ENCODE results near the gene FAM161A.

Gene FAM161A, protein sequence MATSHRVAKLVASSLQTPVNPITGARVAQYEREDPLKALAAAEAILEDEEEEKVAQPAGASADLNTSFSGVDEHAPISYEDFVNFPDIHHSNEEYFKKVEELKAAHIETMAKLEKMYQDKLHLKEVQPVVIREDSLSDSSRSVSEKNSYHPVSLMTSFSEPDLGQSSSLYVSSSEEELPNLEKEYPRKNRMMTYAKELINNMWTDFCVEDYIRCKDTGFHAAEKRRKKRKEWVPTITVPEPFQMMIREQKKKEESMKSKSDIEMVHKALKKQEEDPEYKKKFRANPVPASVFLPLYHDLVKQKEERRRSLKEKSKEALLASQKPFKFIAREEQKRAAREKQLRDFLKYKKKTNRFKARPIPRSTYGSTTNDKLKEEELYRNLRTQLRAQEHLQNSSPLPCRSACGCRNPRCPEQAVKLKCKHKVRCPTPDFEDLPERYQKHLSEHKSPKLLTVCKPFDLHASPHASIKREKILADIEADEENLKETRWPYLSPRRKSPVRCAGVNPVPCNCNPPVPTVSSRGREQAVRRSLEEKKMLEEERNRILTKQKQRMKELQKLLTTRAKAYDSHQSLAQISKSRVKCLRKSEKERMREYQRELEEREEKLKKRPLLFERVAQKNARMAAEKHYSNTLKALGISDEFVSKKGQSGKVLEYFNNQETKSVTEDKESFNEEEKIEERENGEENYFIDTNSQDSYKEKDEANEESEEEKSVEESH

DNA sequence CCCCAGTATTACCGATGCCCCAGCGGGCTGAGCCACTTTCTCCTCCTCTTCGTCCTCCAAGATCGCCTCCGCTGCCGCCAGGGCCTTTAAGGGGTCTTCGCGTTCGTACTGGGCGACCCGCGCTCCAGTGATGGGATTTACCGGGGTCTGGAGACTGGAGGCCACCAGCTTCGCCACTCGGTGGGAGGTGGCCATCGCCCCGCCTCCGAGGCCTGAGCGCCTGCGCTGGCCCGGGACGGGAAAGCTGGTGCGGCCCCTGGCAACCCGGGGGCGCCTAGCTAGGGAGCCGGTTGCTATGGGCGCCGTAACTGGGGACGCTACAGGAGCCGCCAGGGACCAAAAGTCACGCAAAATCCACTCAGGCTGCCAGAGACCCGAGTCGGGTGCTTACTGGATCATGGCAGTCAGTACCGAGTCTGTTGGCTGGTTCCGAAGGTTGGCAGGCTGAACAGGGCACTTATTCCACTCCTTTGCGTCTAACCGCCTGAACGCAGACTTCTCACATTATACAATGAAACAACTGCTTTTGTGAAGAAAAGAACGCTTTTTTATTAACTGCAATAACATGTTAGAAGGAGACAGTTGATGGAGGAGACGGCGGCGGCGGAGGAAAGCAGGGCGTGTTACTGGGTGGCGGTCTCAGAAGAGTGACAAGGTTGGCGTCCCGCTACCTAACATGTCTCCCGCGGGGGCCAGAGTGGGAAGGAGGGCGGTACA, at the start of gene FAM161A:
FAM161A (minus strand) TSS at position 214 of the 717 bp plus-strand sequence; CDS start at position 195, 19 bp downstream.
- Histone ChIP-seq H3K36me3 (ENCODE audit: control insufficient read depth in 2 of 2, insufficient read depth in 1 of 2, low read length in 2 of 2) (no peaks in the 10 kb centered on the region; a peak in 1 of 3 replicates), H3K9me3 (ENCODE audit: control insufficient read depth, insufficient read depth, low read depth, low read length) (no peaks in the 10 kb centered on the region), H3K4me3 (ENCODE audit: low read depth, low read length) (peak within 1 kb of the TSS; percentile 90), H3K4me1 (ENCODE audit: control insufficient read depth, insufficient read depth, low read length) (no peaks in the 10 kb centered on the region), H3K27ac (ENCODE audit: extremely low read depth, low read depth, low read length) (peak within 1 kb of the TSS; percentile 72)
- ChIA-PET POLR2A (interaction anchor here (0.6 to 2.2 kb wide), 6 partner anchors 9 to 89 kb away, joined by 3 to 9 read pairs (median 4); no protein-coding TSS in a partner anchor), CTCF (interaction anchor here (0.7 kb wide), 1 partner anchor 16 kb away, joined by 3 read pairs; no protein-coding TSS in a partner anchor)
- no peak for TF ChIP-seq ZNF274 (IDR thresholded peaks at IDR 0.05; ENCODE audit: low read length)
- TF ChIP-seq ZNF274 (tag by site-specific recombination; IDR thresholded peaks at IDR 0.05; ENCODE audit: borderline replicate concordance), result no peak
- TF ChIP-seq ZNF768 (tag by site-specific recombination; IDR thresholded peaks at IDR 0.05), result no peak
- TF ChIP-seq, protein P1, sequence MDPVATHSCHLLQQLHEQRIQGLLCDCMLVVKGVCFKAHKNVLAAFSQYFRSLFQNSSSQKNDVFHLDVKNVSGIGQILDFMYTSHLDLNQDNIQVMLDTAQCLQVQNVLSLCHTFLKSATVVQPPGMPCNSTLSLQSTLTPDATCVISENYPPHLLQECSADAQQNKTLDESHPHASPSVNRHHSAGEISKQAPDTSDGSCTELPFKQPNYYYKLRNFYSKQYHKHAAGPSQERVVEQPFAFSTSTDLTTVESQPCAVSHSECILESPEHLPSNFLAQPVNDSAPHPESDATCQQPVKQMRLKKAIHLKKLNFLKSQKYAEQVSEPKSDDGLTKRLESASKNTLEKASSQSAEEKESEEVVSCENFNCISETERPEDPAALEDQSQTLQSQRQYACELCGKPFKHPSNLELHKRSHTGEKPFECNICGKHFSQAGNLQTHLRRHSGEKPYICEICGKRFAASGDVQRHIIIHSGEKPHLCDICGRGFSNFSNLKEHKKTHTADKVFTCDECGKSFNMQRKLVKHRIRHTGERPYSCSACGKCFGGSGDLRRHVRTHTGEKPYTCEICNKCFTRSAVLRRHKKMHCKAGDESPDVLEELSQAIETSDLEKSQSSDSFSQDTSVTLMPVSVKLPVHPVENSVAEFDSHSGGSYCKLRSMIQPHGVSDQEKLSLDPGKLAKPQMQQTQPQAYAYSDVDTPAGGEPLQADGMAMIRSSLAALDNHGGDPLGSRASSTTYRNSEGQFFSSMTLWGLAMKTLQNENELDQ (tag by site-specific recombination; IDR thresholded peaks at IDR 0.05; ENCODE audit: low read depth), result no peak
- no peak for TF ChIP-seq ZNF223 (tag by site-specific recombination; IDR thresholded peaks at IDR 0.05)
- no peak for TF ChIP-seq TRIM28 (IDR thresholded peaks at IDR 0.05; ENCODE audit: borderline replicate concordance, low read length)
- TF ChIP-seq ZNF121 (tag by site-specific recombination; IDR thresholded peaks at IDR 0.05), result no peak
- TF ChIP-seq SP7 (tag by site-specific recombination; IDR thresholded peaks at IDR 0.05), result no peak; the same call in 1 of the 2 replicates
- no peak for TF ChIP-seq ZNF416 (tag by site-specific recombination; IDR thresholded peaks at IDR 0.05)
- no peak for TF ChIP-seq SALL2 (tag by site-specific recombination; IDR thresholded peaks at IDR 0.05; ENCODE audit: borderline replicate concordance)
- no peak for TF ChIP-seq MEIS1 (CRISPR knock-in tag; IDR thresholded peaks at IDR 0.05; ENCODE audit: borderline replicate concordance)
- TF ChIP-seq, protein P2, sequence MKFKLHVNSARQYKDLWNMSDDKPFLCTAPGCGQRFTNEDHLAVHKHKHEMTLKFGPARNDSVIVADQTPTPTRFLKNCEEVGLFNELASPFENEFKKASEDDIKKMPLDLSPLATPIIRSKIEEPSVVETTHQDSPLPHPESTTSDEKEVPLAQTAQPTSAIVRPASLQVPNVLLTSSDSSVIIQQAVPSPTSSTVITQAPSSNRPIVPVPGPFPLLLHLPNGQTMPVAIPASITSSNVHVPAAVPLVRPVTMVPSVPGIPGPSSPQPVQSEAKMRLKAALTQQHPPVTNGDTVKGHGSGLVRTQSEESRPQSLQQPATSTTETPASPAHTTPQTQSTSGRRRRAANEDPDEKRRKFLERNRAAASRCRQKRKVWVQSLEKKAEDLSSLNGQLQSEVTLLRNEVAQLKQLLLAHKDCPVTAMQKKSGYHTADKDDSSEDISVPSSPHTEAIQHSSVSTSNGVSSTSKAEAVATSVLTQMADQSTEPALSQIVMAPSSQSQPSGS (tag by site-specific recombination; IDR thresholded peaks at IDR 0.05; ENCODE audit: low read depth), result no peak
- no peak for TF ChIP-seq ZNF626 (tag by site-specific recombination; IDR thresholded peaks at IDR 0.05)
- TF ChIP-seq SP3 (tag by site-specific recombination; IDR thresholded peaks at IDR 0.05), result peak; percentile 89
- TF ChIP-seq HOXA7 (CRISPR knock-in tag; IDR thresholded peaks at IDR 0.05; ENCODE audit: borderline replicate concordance), result no peak
- no peak for TF ChIP-seq ZNF175 (tag by site-specific recombination; IDR thresholded peaks at IDR 0.05)
- TF ChIP-seq ZNF174 (tag by site-specific recombination; IDR thresholded peaks at IDR 0.05), result no peak
- no peak for TF ChIP-seq ZNF701 (tag by site-specific recombination; IDR thresholded peaks at IDR 0.05)
- TF ChIP-seq ZNF391 (tag by site-specific recombination; IDR thresholded peaks at IDR 0.05; ENCODE audit: borderline replicate concordance, low read depth), result 0 out of 2 replicates have a peak, but pooled peaks have one; percentile 26
- no peak for TF ChIP-seq ZNF600 (tag by site-specific recombination; IDR thresholded peaks at IDR 0.05)
- TF ChIP-seq, protein P3, sequence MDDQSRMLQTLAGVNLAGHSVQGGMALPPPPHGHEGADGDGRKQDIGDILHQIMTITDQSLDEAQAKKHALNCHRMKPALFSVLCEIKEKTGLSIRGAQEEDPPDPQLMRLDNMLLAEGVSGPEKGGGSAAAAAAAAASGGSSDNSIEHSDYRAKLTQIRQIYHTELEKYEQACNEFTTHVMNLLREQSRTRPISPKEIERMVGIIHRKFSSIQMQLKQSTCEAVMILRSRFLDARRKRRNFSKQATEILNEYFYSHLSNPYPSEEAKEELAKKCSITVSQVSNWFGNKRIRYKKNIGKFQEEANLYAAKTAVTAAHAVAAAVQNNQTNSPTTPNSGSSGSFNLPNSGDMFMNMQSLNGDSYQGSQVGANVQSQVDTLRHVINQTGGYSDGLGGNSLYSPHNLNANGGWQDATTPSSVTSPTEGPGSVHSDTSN (CRISPR knock-in tag; IDR thresholded peaks at IDR 0.05), result peak; percentile 74; the same call in 1 of the 2 replicates
- TF ChIP-seq ZSCAN30 (tag by site-specific recombination; IDR thresholded peaks at IDR 0.05), result peak; percentile 21; the same call in 1 of the 2 replicates
- TF ChIP-seq ZNF311 (tag by site-specific recombination; IDR thresholded peaks at IDR 0.05; ENCODE audit: borderline replicate concordance), result no peak
- TF ChIP-seq ZNF707 (tag by site-specific recombination; IDR thresholded peaks at IDR 0.05), result no peak
- TF ChIP-seq, protein P4, sequence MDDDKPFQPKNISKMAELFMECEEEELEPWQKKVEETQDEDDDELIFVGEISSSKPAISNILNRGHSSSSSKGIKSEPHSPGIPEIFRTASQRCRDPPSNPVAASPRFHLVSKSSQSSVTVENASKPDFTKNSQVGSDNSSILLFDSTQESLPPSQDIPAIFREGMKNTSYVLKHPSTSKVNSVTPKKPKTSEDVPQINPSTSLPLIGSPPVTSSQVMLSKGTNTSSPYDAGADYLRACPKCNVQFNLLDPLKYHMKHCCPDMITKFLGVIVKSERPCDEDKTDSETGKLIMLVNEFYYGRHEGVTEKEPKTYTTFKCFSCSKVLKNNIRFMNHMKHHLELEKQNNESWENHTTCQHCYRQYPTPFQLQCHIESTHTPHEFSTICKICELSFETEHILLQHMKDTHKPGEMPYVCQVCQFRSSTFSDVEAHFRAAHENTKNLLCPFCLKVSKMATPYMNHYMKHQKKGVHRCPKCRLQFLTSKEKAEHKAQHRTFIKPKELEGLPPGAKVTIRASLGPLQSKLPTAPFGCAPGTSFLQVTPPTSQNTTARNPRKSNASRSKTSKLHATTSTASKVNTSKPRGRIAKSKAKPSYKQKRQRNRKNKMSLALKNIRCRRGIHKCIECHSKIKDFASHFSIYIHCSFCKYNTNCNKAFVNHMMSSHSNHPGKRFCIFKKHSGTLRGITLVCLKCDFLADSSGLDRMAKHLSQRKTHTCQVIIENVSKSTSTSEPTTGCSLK (tag by site-specific recombination; IDR thresholded peaks at IDR 0.05), result no peak
- no peak for TF ChIP-seq ZNF169 (tag by site-specific recombination; IDR thresholded peaks at IDR 0.05)
- no peak for TF ChIP-seq IKZF3 (tag by site-specific recombination; IDR thresholded peaks at IDR 0.05)
- no peak for TF ChIP-seq ZNF10 (tag by site-specific recombination; IDR thresholded peaks at IDR 0.05)

Measured in HEK293 (cell line).